HCT116 (cell line): ENCODE data around the gene TMEM129. TPM values are rescaled to one million over a fixed set of nuclear protein-coding genes. Genes with fewer than 3 reads are reported as not detected.

Source experiments
- ATAC-seq: fragments of 200-7000 bp; cut with Tn5 transposase; 2 replicates; pipeline ENCODE4 v1.9.1; 2020; ENCODE audit warnings: mild to moderate bottlenecking, moderate library complexity
- BruUV-seq: library from RNA; stranded (reverse); fragments of 400-500 nt; replicated peaks from 2 replicates; lab custom pipeline; 2021; lab: Mats Ljungman, UMichigan
- CTCF ChIA-PET: fragments of 300-600 bp; sonication (Branson Sonifier 250); formaldehyde crosslinking; loops from one replicate; lab custom pipeline; 2021; ENCODE audit warnings: antibody characterized with exemption; lab: Charles Lee
- POLR2A ChIA-PET: fragments of 300-600, 350-600 bp; sonication (Branson Sonifier 250); formaldehyde crosslinking; loops from one replicate; lab custom pipeline; 2021; ENCODE audit warnings: antibody characterized with exemption; lab: Charles Lee
- RAD21 ChIA-PET, 2 experiments: fragments of 300-600 bp; sonication (Branson Sonifier 250); formaldehyde crosslinking; loops; one replicate each; lab custom pipeline; 2023; ENCODE audit warnings: low total read pairs in 2 of 2; ENCODE audit not compliant: uncharacterized antibody in 2 of 2, unreplicated experiment in 2 of 2, low non-redundant PET in 1 of 2; lab: Charles Lee
- DNase-seq: peaks from one replicate; pipeline ENCODE4 v3.0.0-alpha.2; 2010; ENCODE audit warnings: low read depth, low spot score
- H2AFZ ChIP-seq: fragments of 200-600 bp; shearing (Covaris generic), sonication (generic); 2 replicates; pipeline ENCODE4 v1.6.1; 2017; ENCODE audit warnings: low read depth, mixed run types, mixed read lengths, antibody characterized with exemption, low read length; ENCODE audit not compliant: poor library complexity, severe bottlenecking
- H3K27ac ChIP-seq: 2 replicates; pipeline ENCODE4 v1.5.1; 2012; ENCODE audit warnings: low read depth, low read length
- H3K27me3 ChIP-seq: fragments of 200-600 bp; sonication (generic); 2 replicates; pipeline ENCODE4 v1.6.1; 2016; ENCODE audit warnings: mixed run types, low read length, mixed read lengths; ENCODE audit not compliant: insufficient read depth
- H3K36me3 ChIP-seq, 2 experiments: fragments of 200-500 bp in 1 of 2; fragments of 200-600 bp in 1 of 2; sonication (Bioruptor generic) in 1 of 2; sonication (generic) in 1 of 2; 2 replicates each; pipeline versions ENCODE4 v1.5.1 to v1.6.1; 2014 to 2016; ENCODE audit warnings: low read length in 2 of 2, inconsistent platforms in 1 of 2, mixed read lengths in 1 of 2, mixed run types in 1 of 2; ENCODE audit not compliant: insufficient read depth in 2 of 2, control insufficient read depth in 1 of 2
- H3K4me1 ChIP-seq, 2 experiments: fragments of 200-600 bp in 1 of 2; sonication (generic) in 1 of 2; 2 replicates each; pipeline versions ENCODE4 v1.5.1 to v1.6.1; 2012 to 2017; ENCODE audit warnings: low read length in 2 of 2, inconsistent platforms in 1 of 2, mild to moderate bottlenecking in 1 of 2, mixed read lengths in 1 of 2, mixed run types in 1 of 2, moderate library complexity in 1 of 2; ENCODE audit not compliant: insufficient read depth in 2 of 2, control insufficient read depth in 1 of 2
- H3K4me2 ChIP-seq: fragments of 200-600 bp; sonication (generic); 2 replicates; pipeline ENCODE4 v1.6.1; 2017; ENCODE audit warnings: mixed run types, low read length, mixed read lengths
- H3K4me3 ChIP-seq, 2 experiments: fragments of 200-600 bp in 1 of 2; sonication (generic) in 1 of 2; replicated peaks in 1 of 2; 2 replicates each; pipeline ENCODE4 v1.5.1; 2011 to 2016; ENCODE audit warnings: low read length in 2 of 2, control low read depth in 1 of 2, low read depth in 1 of 2, mild to moderate bottlenecking in 1 of 2, mixed read lengths in 1 of 2, mixed run types in 1 of 2
- H3K79me2 ChIP-seq: fragments of 200-600 bp; sonication (generic); 2 replicates; pipeline ENCODE4 v1.6.1; 2017; ENCODE audit warnings: mild to moderate bottlenecking, mixed run types, low read length, moderate library complexity, mixed read lengths; ENCODE audit not compliant: insufficient read depth
- H3K9ac ChIP-seq: fragments of 200-600 bp; sonication (generic); 2 replicates; pipeline ENCODE4 v1.6.1; 2016; ENCODE audit warnings: low read length, mixed read lengths
- H3K9me2 ChIP-seq: fragments of 200-600 bp; sonication (generic), shearing (Covaris generic); 2 replicates; pipeline ENCODE4 v1.6.1; 2017; ENCODE audit warnings: mixed run types, mild to moderate bottlenecking, moderate library complexity; ENCODE audit not compliant: insufficient read depth
- H3K9me3 ChIP-seq, 2 experiments: fragments of 200-500 bp in 1 of 2; fragments of 200-600 bp in 1 of 2; sonication (Bioruptor generic) in 1 of 2; sonication (generic) in 1 of 2; 2 replicates each; pipeline ENCODE4 v1.6.1; 2014 to 2017; ENCODE audit warnings: low read length in 2 of 2, mixed read lengths in 2 of 2, inconsistent platforms in 1 of 2, low read depth in 1 of 2, mild to moderate bottlenecking in 1 of 2, mixed run types in 1 of 2, moderate library complexity in 1 of 2; ENCODE audit not compliant: control insufficient read depth in 1 of 2, insufficient read depth in 1 of 2
- H4K20me1 ChIP-seq: fragments of 200-600 bp; sonication (generic), shearing (Covaris generic); 2 replicates; pipeline ENCODE4 v1.6.1; 2017; ENCODE audit warnings: mixed run types, mild to moderate bottlenecking, moderate library complexity; ENCODE audit not compliant: insufficient read depth
- EGR1 ChIP-seq: IDR thresholded peaks from 2 replicates; pipeline ENCODE4 v1.6.1; 2012; ENCODE audit warnings: low read depth
- POLR2A ChIP-seq: IDR thresholded peaks from 2 replicates; pipeline ENCODE4 v1.7.0; 2011; ENCODE audit warnings: borderline replicate concordance; ENCODE audit not compliant: insufficient read depth, insufficient read length; ENCODE audit errors: extremely low read depth
- POLR2AphosphoS5 ChIP-seq: IDR thresholded peaks from 2 replicates; pipeline ENCODE4 v1.6.1; 2011; ENCODE audit warnings: mild to moderate bottlenecking, low read depth, low read length, moderate library complexity
- RAD21 ChIP-seq: IDR thresholded peaks from 2 replicates; pipeline ENCODE4 v1.6.1; 2012; ENCODE audit warnings: low read depth, mild to moderate bottlenecking
- SP1 ChIP-seq: IDR thresholded peaks from 2 replicates; pipeline ENCODE4 v1.6.1; 2012; ENCODE audit warnings: low read depth
- TCF7L2 ChIP-seq: IDR thresholded peaks from 2 replicates; pipeline ENCODE4 v1.7.0; 2011; ENCODE audit warnings: borderline replicate concordance, inconsistent platforms; ENCODE audit not compliant: insufficient read depth, insufficient read length; ENCODE audit errors: extremely low read depth
- YY1 ChIP-seq: IDR thresholded peaks from 2 replicates; pipeline ENCODE4 v1.6.1; 2011; ENCODE audit warnings: low read length, low read depth, moderate library complexity, mild to moderate bottlenecking; ENCODE audit not compliant: insufficient replicate concordance; ENCODE audit errors: extremely low read depth
- ZFX ChIP-seq: fragments of 450-650 bp; IDR thresholded peaks from 2 replicates; pipeline ENCODE4 v1.6.1; 2017
- ZNF274 ChIP-seq: fragments of 200-500 bp; sonication (Bioruptor generic); IDR thresholded peaks from 2 replicates; pipeline ENCODE4 v1.6.1; 2014; ENCODE audit warnings: mild to moderate bottlenecking, low read depth, low read length, inconsistent platforms
- intact Hi-C: fragments of 100-400 bp; cut with micrococcal nuclease; formaldehyde crosslinking; loops from 2 replicates; pipeline ENCODE4 v1.10.0; 2022
- total RNA-seq: library from RNA; stranded (reverse); gene quantifications from one replicate; pipeline ENCODE4 v1.2.1, GENCODE V29; 2021; ENCODE audit not compliant: unreplicated experiment
- TF ChIP-seq, protein P1 (sequence below): IDR thresholded peaks from 2 replicates; pipeline ENCODE4 v1.6.1; 2011; ENCODE audit warnings: mild to moderate bottlenecking, low read length, moderate library complexity; ENCODE audit not compliant: insufficient replicate concordance; ENCODE audit errors: extremely low read depth
- TF ChIP-seq, protein P2 (sequence below): IDR thresholded peaks from 2 replicates; pipeline ENCODE4 v1.6.1; 2012

The TMEM129 gene
- total RNA-seq, 1 experiment from 2014 or later = 29.4 TPM

DNA sequence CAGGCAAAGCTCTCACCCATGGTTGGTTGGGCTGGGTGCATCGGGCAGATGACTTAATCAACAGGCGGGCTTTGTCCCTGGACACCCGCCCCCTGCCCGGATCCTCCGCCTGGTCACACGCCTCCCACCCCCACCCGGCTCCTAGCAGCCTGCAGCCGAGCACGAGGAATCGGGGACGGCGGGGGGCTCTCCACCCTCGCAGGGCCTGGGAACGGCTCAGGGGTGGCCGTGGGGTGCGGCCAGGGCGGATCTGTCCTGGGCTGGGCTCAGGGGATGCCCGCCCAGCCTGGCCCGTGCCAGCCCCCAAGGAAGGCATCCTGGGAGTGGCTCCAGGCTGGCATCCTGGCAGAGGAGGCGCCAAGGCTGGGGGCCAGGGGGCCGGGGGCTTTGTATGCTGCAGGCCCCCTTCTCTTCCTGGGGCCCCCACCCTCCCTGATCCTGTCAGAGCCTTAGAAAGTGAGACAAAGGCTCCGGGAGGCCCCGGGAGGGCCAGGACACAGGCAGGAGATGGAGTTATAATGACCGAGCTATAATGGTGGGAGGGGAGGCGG, 39.5 kb upstream of the TMEM129 start:
- CTCF ChIA-PET = interaction anchor here (0.6 kb wide), 1 partner anchor 18 kb away, joined by 3 read pairs; no protein-coding TSS in a partner anchor
- Histone ChIP-seq H3K27ac (no peak overlapping the region), H3K4me1 (peaks cover 19 to 22% of the 10 kb centered on the region in 2 experiments), H3K9ac (no peak overlapping the region), H3K27me3 (no peaks in the 10 kb centered on the region), H3K4me2 (no peak overlapping the region), H4K20me1 (no peaks in the 10 kb centered on the region), H3K36me3 (no peaks in the 10 kb centered on the region), H3K9me2 (no peaks in the 10 kb centered on the region), H3K9me3 (no peaks in the 10 kb centered on the region), H2AFZ (no peak overlapping the region), H3K4me3 (no peak overlapping the region), H3K79me2 (no peaks in the 10 kb centered on the region)
- intact Hi-C loops = no loop called here
- DNase-seq = no peak
- RAD21 ChIA-PET = no interaction called here
- POLR2A ChIA-PET = no interaction called here
- TF ChIP-seq TCF7L2 (no peak), YY1 (no peak), ZFX (no peak), SP1 (no peak)
- no TSS peak for BruUV-seq
- no peak for ATAC-seq

DNA sequence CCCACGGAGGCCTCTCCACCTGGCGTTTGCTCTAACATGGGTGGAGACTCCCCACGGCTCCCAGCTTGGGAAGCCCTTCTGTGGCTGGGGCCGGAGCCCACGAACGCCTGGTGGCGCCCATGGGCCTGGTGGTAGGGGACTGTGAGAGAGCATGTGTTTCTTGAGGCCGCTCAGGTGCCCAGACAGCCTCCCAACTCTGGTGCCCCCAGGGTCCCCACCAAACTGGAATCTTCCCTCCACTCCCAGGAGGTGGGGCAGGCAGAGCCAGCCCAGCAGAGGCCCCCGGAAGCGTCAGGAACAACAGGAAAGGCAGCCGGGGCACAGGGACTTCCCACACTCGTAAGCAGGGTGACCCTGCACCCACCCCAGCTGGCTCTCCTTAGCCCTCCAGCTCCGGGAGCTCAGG, 38.7 kb upstream of the TMEM129 start:
- no peak for TF ChIP-seq RAD21
- TF ChIP-seq, protein P1, sequence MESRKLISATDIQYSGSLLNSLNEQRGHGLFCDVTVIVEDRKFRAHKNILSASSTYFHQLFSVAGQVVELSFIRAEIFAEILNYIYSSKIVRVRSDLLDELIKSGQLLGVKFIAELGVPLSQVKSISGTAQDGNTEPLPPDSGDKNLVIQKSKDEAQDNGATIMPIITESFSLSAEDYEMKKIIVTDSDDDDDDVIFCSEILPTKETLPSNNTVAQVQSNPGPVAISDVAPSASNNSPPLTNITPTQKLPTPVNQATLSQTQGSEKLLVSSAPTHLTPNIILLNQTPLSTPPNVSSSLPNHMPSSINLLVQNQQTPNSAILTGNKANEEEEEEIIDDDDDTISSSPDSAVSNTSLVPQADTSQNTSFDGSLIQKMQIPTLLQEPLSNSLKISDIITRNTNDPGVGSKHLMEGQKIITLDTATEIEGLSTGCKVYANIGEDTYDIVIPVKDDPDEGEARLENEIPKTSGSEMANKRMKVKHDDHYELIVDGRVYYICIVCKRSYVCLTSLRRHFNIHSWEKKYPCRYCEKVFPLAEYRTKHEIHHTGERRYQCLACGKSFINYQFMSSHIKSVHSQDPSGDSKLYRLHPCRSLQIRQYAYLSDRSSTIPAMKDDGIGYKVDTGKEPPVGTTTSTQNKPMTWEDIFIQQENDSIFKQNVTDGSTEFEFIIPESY = no peak
- TF ChIP-seq ZNF274 = no peak
- TF ChIP-seq POLR2AphosphoS5 = no peak
- TF ChIP-seq POLR2A = no peak
- TF ChIP-seq, protein P2, sequence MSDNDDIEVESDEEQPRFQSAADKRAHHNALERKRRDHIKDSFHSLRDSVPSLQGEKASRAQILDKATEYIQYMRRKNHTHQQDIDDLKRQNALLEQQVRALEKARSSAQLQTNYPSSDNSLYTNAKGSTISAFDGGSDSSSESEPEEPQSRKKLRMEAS = no peak
- no peak for TF ChIP-seq EGR1
- TF ChIP-seq, all 23 proteins: peak for 0
- Histone ChIP-seq H3K79me2 (no peaks in the 10 kb centered on the region), H3K9me3 (no peaks in the 10 kb centered on the region), H3K9me2 (no peaks in the 10 kb centered on the region), H3K4me2 (no peak overlapping the region), H3K4me1 (peaks cover 15 to 16% of the 10 kb centered on the region in 2 experiments), H3K36me3 (no peaks in the 10 kb centered on the region), H3K4me3 (no peak overlapping the region), H3K9ac (no peak overlapping the region), H3K27ac (no peak overlapping the region), H2AFZ (no peak overlapping the region), H4K20me1 (no peaks in the 10 kb centered on the region), H3K27me3 (no peaks in the 10 kb centered on the region)
- BruUV-seq = no TSS peak
- ATAC-seq (no peak), DNase-seq (no peak)
- POLR2A ChIA-PET = no interaction called here
- CTCF ChIA-PET = interaction anchor here (0.6 kb wide), 1 partner anchor 17 kb away, joined by 3 read pairs; no protein-coding TSS in a partner anchor
- RAD21 ChIA-PET = no interaction called here
- intact Hi-C loops = no loop called here
